Measurements from ENCODE around the gene SYCE1.

Gene SYCE1

DNA sequence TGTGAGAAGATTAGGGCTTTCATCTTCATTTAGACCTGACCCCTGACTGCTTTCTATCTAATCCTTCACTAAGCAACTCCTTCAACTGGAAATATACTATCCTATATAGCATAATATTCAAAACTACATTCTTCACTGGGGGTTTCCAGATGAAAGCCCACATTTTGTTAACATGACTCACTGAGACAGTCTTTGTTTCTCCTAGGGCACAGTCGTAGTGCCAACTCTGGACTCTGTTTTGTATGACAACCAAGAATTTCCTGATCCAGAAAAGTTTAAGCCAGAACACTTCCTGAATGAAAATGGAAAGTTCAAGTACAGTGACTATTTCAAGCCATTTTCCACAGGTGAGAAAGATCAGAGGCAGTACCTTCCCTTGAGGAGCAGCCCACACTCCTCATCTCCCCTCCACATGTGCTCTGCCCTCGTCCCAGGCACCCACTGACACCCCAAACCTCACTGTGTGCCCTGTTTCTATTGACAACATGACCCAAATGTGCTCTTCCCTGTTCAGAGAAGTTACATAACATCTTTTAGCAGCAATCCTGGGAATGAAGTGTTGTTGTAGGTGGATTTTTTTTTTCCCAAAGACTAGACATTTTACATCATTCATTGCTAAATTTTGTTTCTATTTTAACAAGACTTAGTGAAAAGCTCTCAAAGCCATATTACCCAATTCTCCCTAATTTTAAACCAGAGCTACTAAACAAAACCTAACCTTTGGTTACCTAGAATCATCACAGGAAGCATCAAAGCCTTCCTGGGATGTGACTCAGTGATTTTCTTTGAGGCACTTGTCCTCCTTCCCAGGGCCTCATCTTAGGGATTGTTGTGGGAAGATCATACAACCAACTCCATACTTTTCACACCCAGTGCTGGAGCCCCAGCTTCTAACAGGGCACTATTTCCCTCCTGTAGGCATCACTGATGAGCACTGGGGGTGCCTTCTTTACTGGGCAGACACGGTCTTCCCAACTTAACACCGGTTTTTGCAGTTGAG is 27.5 kb downstream of the SYCE1 start:
- H3K27ac ChIP-seq = no peak overlapping the region
- TF ChIP-seq, protein P1, sequence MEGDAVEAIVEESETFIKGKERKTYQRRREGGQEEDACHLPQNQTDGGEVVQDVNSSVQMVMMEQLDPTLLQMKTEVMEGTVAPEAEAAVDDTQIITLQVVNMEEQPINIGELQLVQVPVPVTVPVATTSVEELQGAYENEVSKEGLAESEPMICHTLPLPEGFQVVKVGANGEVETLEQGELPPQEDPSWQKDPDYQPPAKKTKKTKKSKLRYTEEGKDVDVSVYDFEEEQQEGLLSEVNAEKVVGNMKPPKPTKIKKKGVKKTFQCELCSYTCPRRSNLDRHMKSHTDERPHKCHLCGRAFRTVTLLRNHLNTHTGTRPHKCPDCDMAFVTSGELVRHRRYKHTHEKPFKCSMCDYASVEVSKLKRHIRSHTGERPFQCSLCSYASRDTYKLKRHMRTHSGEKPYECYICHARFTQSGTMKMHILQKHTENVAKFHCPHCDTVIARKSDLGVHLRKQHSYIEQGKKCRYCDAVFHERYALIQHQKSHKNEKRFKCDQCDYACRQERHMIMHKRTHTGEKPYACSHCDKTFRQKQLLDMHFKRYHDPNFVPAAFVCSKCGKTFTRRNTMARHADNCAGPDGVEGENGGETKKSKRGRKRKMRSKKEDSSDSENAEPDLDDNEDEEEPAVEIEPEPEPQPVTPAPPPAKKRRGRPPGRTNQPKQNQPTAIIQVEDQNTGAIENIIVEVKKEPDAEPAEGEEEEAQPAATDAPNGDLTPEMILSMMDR (conservative IDR thresholded peaks at IDR 0.05) = no peak

- no peak overlapping the region for H3K27ac ChIP-seq
- TF ChIP-seq, protein P1 (conservative IDR thresholded peaks at IDR 0.05) = no peak
Observed at GRCh38 chr10:133536198-133536597, 29.2 kb downstream of the SYCE1 start.

DNA sequence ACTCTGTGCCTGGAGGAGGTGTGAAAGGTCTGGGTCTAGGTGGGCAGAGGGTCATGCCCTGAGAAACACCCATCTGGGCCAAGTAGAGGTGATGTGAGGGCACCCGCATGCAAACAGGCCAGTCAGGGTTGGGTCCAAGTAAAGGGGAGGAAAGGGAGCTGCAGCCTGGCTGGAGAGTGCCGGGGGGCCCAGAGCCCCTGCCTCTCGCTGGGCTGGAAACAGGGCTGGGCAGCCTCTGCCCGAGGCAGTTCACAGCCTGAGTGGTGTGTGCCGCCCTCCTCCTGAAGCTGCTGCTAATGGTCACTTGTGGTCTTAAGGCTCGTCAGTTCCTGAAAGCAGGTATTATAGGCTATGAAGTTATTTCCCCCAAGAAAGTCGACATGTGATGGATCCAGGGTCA is 31.0 kb downstream of the SYCE1 start:
- TF ChIP-seq, protein P1 (conservative IDR thresholded peaks at IDR 0.05) = no peak
- H3K27ac ChIP-seq = no peak overlapping the region

GRCh38 chr10:133532871-133533270 is 32.5 kb downstream of the SYCE1 start:
- TF ChIP-seq, protein P1 (conservative IDR thresholded peaks at IDR 0.05) = no peak
- no peak overlapping the region for H3K27ac ChIP-seq

GRCh38 chr10:133530506-133530905 is 34.9 kb downstream of the SYCE1 start:
- H3K27ac ChIP-seq = no peak overlapping the region
- TF ChIP-seq, protein P1 (conservative IDR thresholded peaks at IDR 0.05) = no peak

DNA sequence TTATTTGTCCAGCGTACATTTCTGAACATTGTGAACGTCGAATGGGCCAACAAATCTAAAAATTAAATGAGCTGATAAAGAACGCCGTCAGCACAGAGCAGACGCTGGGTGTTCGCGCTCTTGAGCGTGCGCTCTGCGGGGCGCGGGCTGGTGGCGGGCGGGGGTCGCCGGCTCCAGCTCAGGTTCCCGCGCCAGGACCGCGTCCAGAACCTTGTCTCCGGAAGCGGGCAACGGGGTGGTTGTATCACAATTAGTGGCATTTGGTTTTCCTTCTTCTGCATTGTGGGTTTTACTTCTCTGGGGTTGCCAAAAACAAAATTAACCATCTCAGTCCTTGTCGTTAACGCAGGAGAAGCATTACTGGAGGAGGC is 35.8 kb downstream of the SYCE1 start:
- H3K27ac ChIP-seq = no peak overlapping the region
- TF ChIP-seq, protein P1 (conservative IDR thresholded peaks at IDR 0.05) = no peak

DNA sequence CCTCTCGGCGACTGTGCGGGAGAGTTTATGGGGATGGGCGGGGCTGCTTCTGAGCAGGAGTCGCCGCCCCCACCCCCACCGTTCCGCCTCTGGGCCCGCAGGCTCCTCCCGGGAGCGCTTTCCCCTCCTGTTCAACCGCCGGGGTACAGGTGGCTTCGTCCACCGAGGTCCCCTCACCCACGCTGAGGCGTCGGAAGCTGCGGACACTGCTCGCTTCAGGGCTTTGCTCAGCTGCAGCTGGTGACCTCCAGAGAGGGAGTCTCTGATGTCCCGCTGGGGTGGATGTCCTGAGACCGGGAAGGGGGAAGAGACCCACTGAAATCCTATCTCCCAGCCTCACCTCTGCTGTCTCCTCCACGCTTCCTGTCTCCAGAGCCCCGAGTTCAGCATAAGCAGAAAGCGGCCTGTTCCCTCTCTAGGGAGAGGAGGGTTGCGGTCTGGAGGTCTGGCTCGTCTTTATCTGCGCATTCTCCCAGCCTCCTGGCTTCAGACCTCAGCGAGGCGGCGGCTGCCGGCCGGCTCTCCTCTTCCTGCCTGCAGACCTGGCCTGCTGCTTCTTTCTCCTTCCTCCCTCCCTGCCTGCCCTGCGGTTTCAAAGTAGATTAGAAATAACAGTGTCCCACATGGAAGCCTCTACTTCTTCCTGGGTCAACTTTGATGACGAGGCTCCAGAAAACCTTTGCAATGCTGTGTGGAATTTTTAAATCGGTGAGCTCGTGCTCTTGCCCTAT is 36.4 kb downstream of the SYCE1 start:
- H3K27ac ChIP-seq = no peak overlapping the region
- TF ChIP-seq, protein P1 (conservative IDR thresholded peaks at IDR 0.05) = no peak

All from VCaP (cell line).